HEK293 (cell line): ENCODE data around the gene C1QTNF1.
A peak's percentile ranks its signal among the peaks of the same experiment; 100 is the strongest.

ENCODE experiments used
- CTCF ChIA-PET: fragments of 350-600 bp; formaldehyde crosslinking; extraction: SDS; loops from one replicate; lab custom pipeline; 2021; ENCODE audit warnings: antibody characterized with exemption; lab: Yijun Ruan, JAX
- POLR2A ChIA-PET: fragments of 300-600 bp; formaldehyde crosslinking; extraction: SDS; loops from one replicate; lab custom pipeline; 2020; ENCODE audit warnings: antibody characterized with exemption, inconsistent platforms; lab: Yijun Ruan, JAX
- H3K27ac ChIP-seq: fragments of 200-500 bp; sonication (Bioruptor generic); 2 replicates; pipeline ENCODE4 v1.5.1; 2014; ENCODE audit warnings: low read depth, low read length, control low read depth, inconsistent platforms; ENCODE audit errors: extremely low read depth
- H3K36me3 ChIP-seq, 2 experiments: fragments of 200-500 bp in 1 of 2; sonication (Bioruptor generic) in 1 of 2; 1 replicate in 1 of 2; 2 replicates in 1 of 2; pipeline ENCODE4 v1.5.1; 2014 to 2017; ENCODE audit warnings: inconsistent platforms in 2 of 2, low read length in 2 of 2; ENCODE audit not compliant: control insufficient read depth in 2 of 2, insufficient read depth in 1 of 2
- H3K4me1 ChIP-seq: fragments of 200-500 bp; sonication (Bioruptor generic); 2 replicates; pipeline ENCODE4 v1.5.1; 2014; ENCODE audit warnings: mild to moderate bottlenecking, low read length, inconsistent platforms; ENCODE audit not compliant: control insufficient read depth, insufficient read depth
- H3K4me3 ChIP-seq: 2 replicates; pipeline ENCODE4 v1.5.1; 2011; ENCODE audit warnings: low read depth, mild to moderate bottlenecking, control low read depth, low read length, moderate library complexity
- H3K9me3 ChIP-seq: fragments of 200-500 bp; sonication (Bioruptor generic); 2 replicates; pipeline ENCODE4 v1.5.1; 2014; ENCODE audit warnings: low read depth, low read length, inconsistent platforms; ENCODE audit not compliant: control insufficient read depth, insufficient read depth
- CTCF ChIP-seq: fragments of 450-650 bp; formaldehyde crosslinking; IDR thresholded peaks from 2 replicates; pipeline ENCODE4 v1.5.1; 2016; ENCODE audit warnings: missing biosample characterization, missing genetic modification characterization
- EGR2 ChIP-seq: fragments of 450-650 bp; formaldehyde crosslinking; IDR thresholded peaks from 2 replicates; pipeline ENCODE4 v1.5.1; 2016; ENCODE audit warnings: low read depth, missing biosample characterization, missing genetic modification characterization
- GLIS2 ChIP-seq: fragments of 450-650 bp; formaldehyde crosslinking; IDR thresholded peaks from 2 replicates; pipeline ENCODE4 v1.5.1; 2016; ENCODE audit warnings: missing biosample characterization, missing genetic modification characterization
- KLF10 ChIP-seq: fragments of 450-650 bp; IDR thresholded peaks from 2 replicates; pipeline ENCODE4 v1.5.1; 2018; ENCODE audit warnings: missing biosample characterization, mild to moderate bottlenecking, missing genetic modification characterization
- KLF7 ChIP-seq: fragments of 450-650 bp; formaldehyde crosslinking; IDR thresholded peaks from 2 replicates; pipeline ENCODE4 v1.5.1; 2016; ENCODE audit warnings: missing biosample characterization, missing genetic modification characterization, borderline replicate concordance
- PATZ1 ChIP-seq: fragments of 450-650 bp; formaldehyde crosslinking; IDR thresholded peaks from 2 replicates; pipeline ENCODE4 v1.5.1; 2016; ENCODE audit warnings: missing biosample characterization, missing genetic modification characterization
- SP2 ChIP-seq: fragments of 450-650 bp; formaldehyde crosslinking; IDR thresholded peaks from 2 replicates; pipeline ENCODE4 v1.5.1; 2016; ENCODE audit warnings: missing biosample characterization, missing genetic modification characterization
- TCF7L2 ChIP-seq: IDR thresholded peaks from 2 replicates; pipeline ENCODE4 v1.6.1; 2011; ENCODE audit warnings: low read depth, mild to moderate bottlenecking, inconsistent platforms, low read length, moderate library complexity, borderline replicate concordance
- YY2 ChIP-seq: fragments of 450-650 bp; formaldehyde crosslinking; IDR thresholded peaks from 2 replicates; pipeline ENCODE4 v1.5.1; 2016; ENCODE audit warnings: missing biosample characterization, missing genetic modification characterization
- ZFP69B ChIP-seq: fragments of 450-650 bp; formaldehyde crosslinking; IDR thresholded peaks from 2 replicates; pipeline ENCODE4 v1.5.1; 2016; ENCODE audit warnings: missing biosample characterization, missing genetic modification characterization
- ZNF112 ChIP-seq: fragments of 450-650 bp; formaldehyde crosslinking; IDR thresholded peaks from 2 replicates; pipeline ENCODE4 v1.5.0; 2017; ENCODE audit warnings: missing biosample characterization, missing genetic modification characterization
- ZNF114 ChIP-seq: fragments of 450-650 bp; formaldehyde crosslinking; IDR thresholded peaks from 2 replicates; pipeline ENCODE4 v1.5.0; 2017; ENCODE audit warnings: missing biosample characterization, missing genetic modification characterization
- ZNF155 ChIP-seq: fragments of 450-650 bp; formaldehyde crosslinking; IDR thresholded peaks from 2 replicates; pipeline ENCODE4 v1.5.1; 2016; ENCODE audit warnings: missing biosample characterization, missing genetic modification characterization
- ZNF175 ChIP-seq: fragments of 450-650 bp; formaldehyde crosslinking; IDR thresholded peaks from 2 replicates; pipeline ENCODE4 v1.5.1; 2016; ENCODE audit warnings: missing biosample characterization, missing genetic modification characterization
- ZNF2 ChIP-seq: fragments of 450-650 bp; formaldehyde crosslinking; IDR thresholded peaks from 2 replicates; pipeline ENCODE4 v1.5.1; 2016; ENCODE audit warnings: missing biosample characterization, missing genetic modification characterization
- ZNF223 ChIP-seq: fragments of 450-650 bp; formaldehyde crosslinking; IDR thresholded peaks from 2 replicates; pipeline ENCODE4 v1.5.1; 2016; ENCODE audit warnings: missing biosample characterization, missing genetic modification characterization
- ZNF24 ChIP-seq: fragments of 450-650 bp; formaldehyde crosslinking; IDR thresholded peaks from 2 replicates; pipeline ENCODE4 v1.5.1; 2016; ENCODE audit warnings: missing biosample characterization, missing genetic modification characterization
- ZNF302 ChIP-seq: fragments of 450-650 bp; formaldehyde crosslinking; IDR thresholded peaks from 2 replicates; pipeline ENCODE4 v1.5.1; 2016; ENCODE audit warnings: missing biosample characterization, missing genetic modification characterization, low read depth
- ZNF311 ChIP-seq: fragments of 450-650 bp; formaldehyde crosslinking; IDR thresholded peaks from 2 replicates; pipeline ENCODE4 v1.5.1; 2017; ENCODE audit warnings: missing biosample characterization, missing genetic modification characterization, borderline replicate concordance
- ZNF391 ChIP-seq: fragments of 450-650 bp; formaldehyde crosslinking; IDR thresholded peaks from 2 replicates; pipeline ENCODE4 v1.5.1; 2016; ENCODE audit warnings: low read depth, missing biosample characterization, missing genetic modification characterization, borderline replicate concordance
- ZNF473 ChIP-seq: fragments of 450-650 bp; formaldehyde crosslinking; IDR thresholded peaks from 2 replicates; pipeline ENCODE4 v1.5.1; 2017; ENCODE audit warnings: missing biosample characterization, missing genetic modification characterization
- ZNF510 ChIP-seq: fragments of 450-650 bp; formaldehyde crosslinking; IDR thresholded peaks from 2 replicates; pipeline ENCODE4 v1.5.1; 2018; ENCODE audit warnings: mild to moderate bottlenecking, missing genetic modification characterization, missing biosample characterization; ENCODE audit not compliant: insufficient replicate concordance
- ZNF521 ChIP-seq: fragments of 450-650 bp; formaldehyde crosslinking; IDR thresholded peaks from 2 replicates; pipeline ENCODE4 v1.5.1; 2017; ENCODE audit warnings: missing biosample characterization, mild to moderate bottlenecking, missing genetic modification characterization
- ZNF548 ChIP-seq: fragments of 450-650 bp; formaldehyde crosslinking; IDR thresholded peaks from 2 replicates; pipeline ENCODE4 v1.5.1; 2016; ENCODE audit warnings: missing biosample characterization, missing genetic modification characterization
- ZNF571 ChIP-seq: fragments of 450-650 bp; formaldehyde crosslinking; IDR thresholded peaks from 2 replicates; pipeline ENCODE4 v1.5.0; 2017; ENCODE audit warnings: missing biosample characterization, missing genetic modification characterization
- ZNF610 ChIP-seq: fragments of 450-650 bp; formaldehyde crosslinking; IDR thresholded peaks from 2 replicates; pipeline ENCODE4 v1.5.1; 2016; ENCODE audit warnings: missing biosample characterization, missing genetic modification characterization, borderline replicate concordance
- ZNF645 ChIP-seq: fragments of 450-650 bp; formaldehyde crosslinking; IDR thresholded peaks from 2 replicates; pipeline ENCODE4; 2016; ENCODE audit warnings: missing biosample characterization, missing genetic modification characterization
- ZNF654 ChIP-seq: fragments of 450-650 bp; formaldehyde crosslinking; IDR thresholded peaks from 2 replicates; pipeline ENCODE4 v1.5.1; 2016; ENCODE audit warnings: low read depth, missing biosample characterization, missing genetic modification characterization
- ZNF658 ChIP-seq: fragments of 450-650 bp; formaldehyde crosslinking; IDR thresholded peaks from 2 replicates; pipeline ENCODE4; 2016; ENCODE audit warnings: missing biosample characterization, missing genetic modification characterization
- ZNF660 ChIP-seq: fragments of 450-650 bp; IDR thresholded peaks from 2 replicates; pipeline ENCODE4 v1.5.1; 2018; ENCODE audit warnings: missing biosample characterization, mild to moderate bottlenecking, missing genetic modification characterization
- ZNF664 ChIP-seq: fragments of 450-650 bp; formaldehyde crosslinking; IDR thresholded peaks from 2 replicates; pipeline ENCODE4 v1.5.1; 2016; ENCODE audit warnings: missing biosample characterization, missing genetic modification characterization
- ZNF677 ChIP-seq: fragments of 450-650 bp; IDR thresholded peaks from 2 replicates; pipeline ENCODE4 v1.5.0; 2018; ENCODE audit warnings: missing biosample characterization, mild to moderate bottlenecking, missing genetic modification characterization, moderate library complexity
- ZNF701 ChIP-seq: fragments of 450-650 bp; formaldehyde crosslinking; IDR thresholded peaks from 2 replicates; pipeline ENCODE4 v1.5.1; 2016; ENCODE audit warnings: missing biosample characterization, missing genetic modification characterization

The C1QTNF1 gene

GRCh38 chr17:78993241-78993956 lies 30.6 kb upstream of the C1QTNF1 start:
- H3K36me3 ChIP-seq, result peaks cover 4 to 83% of the 10 kb centered on the region in 2 experiments
- POLR2A ChIA-PET, result no interaction called here

GRCh38 chr17:78993981-78994671 lies 29.8 kb upstream of the C1QTNF1 start:
- Histone ChIP-seq H3K36me3 (peaks cover 4 to 90% of the 10 kb centered on the region in 2 experiments), H3K4me3 (no peak overlapping the region), H3K27ac (no peak overlapping the region), H3K9me3 (no peaks in the 10 kb centered on the region), H3K4me1 (no peaks in the 10 kb centered on the region)
- ChIA-PET CTCF (interaction anchor here (0.6 to 2.3 kb wide), 16 partner anchors 9 to 1924 kb away, joined by 3 to 21 read pairs (median 7); partner anchors contain the start of gene LGALS3BP), POLR2A (interaction anchor here (1.2 kb wide), 1 partner anchor 16 kb away, joined by 4 read pairs; the partner anchor contains the start of gene CANT1)
- no peak for TF ChIP-seq ZNF660 (tag by site-specific recombination)
- no peak for TF ChIP-seq ZNF521 (tag by site-specific recombination)
- no peak for TF ChIP-seq YY2 (tag by site-specific recombination)
- no peak for TF ChIP-seq ZNF610 (tag by site-specific recombination)
- no peak for TF ChIP-seq SP2 (tag by site-specific recombination)
- no peak for TF ChIP-seq ZNF677
- no peak for TF ChIP-seq ZNF645
- no peak for TF ChIP-seq ZNF311 (tag by site-specific recombination)
- no peak for TF ChIP-seq ZNF510 (tag by site-specific recombination)
- no peak for TF ChIP-seq TCF7L2
- no peak for TF ChIP-seq ZNF664 (tag by site-specific recombination)
- TF ChIP-seq KLF10 (tag by site-specific recombination), result no peak
- no peak for TF ChIP-seq ZNF548 (tag by site-specific recombination)
- no peak for TF ChIP-seq ZNF701

More at GRCh38 chr17:78993241-78993956, 30.6 kb upstream of the C1QTNF1 start:
- H3K27ac ChIP-seq, result no peak overlapping the region
- CTCF ChIA-PET, result interaction anchor here (0.6 to 2.3 kb wide), 16 partner anchors 9 to 1924 kb away, joined by 3 to 21 read pairs (median 7); partner anchors contain the start of genes ENGASE and LGALS3BP
- no peak overlapping the region for H3K4me3 ChIP-seq
- no peak for TF ChIP-seq EGR2
- TF ChIP-seq ZNF677, result no peak
- TF ChIP-seq ZNF112 (tag by site-specific recombination), result no peak
- TF ChIP-seq ZNF391 (tag by site-specific recombination), result no peak
- TF ChIP-seq ZNF114, result no peak
- peak; percentile 70 for TF ChIP-seq CTCF (tag by site-specific recombination)
- no peak for TF ChIP-seq ZNF155 (tag by site-specific recombination)
- TF ChIP-seq ZNF2 (tag by site-specific recombination), result no peak
- no peak for TF ChIP-seq ZNF24 (tag by site-specific recombination)
- TF ChIP-seq GLIS2 (tag by site-specific recombination), result peak; percentile 50; the same call in 1 of the 2 replicates
- 0 out of 2 replicates have a peak, but pooled peaks have one; percentile 50 for TF ChIP-seq ZFP69B (tag by site-specific recombination)
- no peak for TF ChIP-seq ZNF175 (tag by site-specific recombination)
- TF ChIP-seq KLF7 (tag by site-specific recombination), result no peak
- no peak for TF ChIP-seq ZNF571 (tag by site-specific recombination)
- TF ChIP-seq ZNF473 (tag by site-specific recombination), result no peak
- TF ChIP-seq PATZ1 (tag by site-specific recombination), result peak; percentile 83
- TF ChIP-seq ZNF658 (tag by site-specific recombination), result no peak
- TF ChIP-seq ZNF302 (tag by site-specific recombination), result no peak
- peak; percentile 92 for TF ChIP-seq ZNF223 (tag by site-specific recombination)
- peak; percentile 31 for TF ChIP-seq ZNF654 (tag by site-specific recombination)
- no peak for TF ChIP-seq ZNF510 (tag by site-specific recombination)
- H3K4me1 ChIP-seq, result no peaks in the 10 kb centered on the region
- H3K9me3 ChIP-seq, result no peaks in the 10 kb centered on the region
